NOMO-1 (cell line): Measurements from ENCODE around the gene FAM20C.

Source experiments
- DNase-seq, 2 experiments: peaks; one replicate each; lab custom pipeline; 2025; ENCODE audit not compliant: unreplicated experiment in 2 of 2; lab: John Stamatoyannopoulos, UW

Gene FAM20C

DNA sequence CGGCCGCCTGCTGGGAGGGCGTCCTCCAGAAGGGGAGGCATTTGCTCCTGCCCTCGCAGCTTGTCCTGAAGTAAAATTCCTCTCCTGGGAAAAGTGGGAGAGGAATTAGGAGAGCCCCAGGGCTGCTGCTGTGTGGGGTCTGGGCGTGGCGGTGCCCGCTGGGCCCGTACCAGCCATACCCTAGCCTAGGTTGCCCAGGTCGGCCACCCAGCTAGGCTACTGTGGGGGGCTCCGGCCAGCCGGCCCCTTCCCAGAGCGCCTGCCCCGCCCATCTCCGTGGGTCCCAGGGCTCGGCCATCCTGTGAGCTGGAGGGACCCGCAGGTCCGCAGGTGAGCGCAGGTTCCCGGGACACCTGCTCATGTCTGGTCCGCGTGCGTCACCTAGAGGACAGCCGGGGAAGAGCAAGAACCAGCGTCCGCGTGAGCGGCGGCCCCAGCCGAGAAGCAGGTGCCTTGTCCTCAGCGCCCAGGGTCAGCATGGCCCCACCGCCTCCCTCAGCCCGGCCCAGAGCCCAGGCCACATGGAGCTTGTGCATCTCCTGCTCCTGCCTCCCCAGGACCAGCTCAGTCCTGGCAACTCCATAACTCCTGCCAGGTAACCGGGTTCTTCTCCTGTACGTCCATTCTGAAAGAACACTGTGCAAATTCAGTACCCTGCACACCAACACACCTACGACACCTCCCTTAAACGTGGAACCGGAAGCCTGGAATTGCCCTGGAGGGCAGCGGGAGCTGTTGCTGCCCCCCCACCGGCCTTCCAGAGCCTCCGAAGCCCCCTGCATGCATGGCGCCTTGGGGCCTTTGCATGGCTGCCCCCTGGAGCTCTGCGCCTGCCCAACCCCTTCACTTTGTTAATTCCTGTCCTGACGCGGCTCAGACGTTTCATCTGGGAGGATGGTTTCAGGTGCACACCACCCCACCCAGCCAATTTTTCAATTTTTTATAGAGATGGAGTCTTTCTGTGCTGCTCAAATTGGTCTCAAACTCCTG lies 74.8 kb downstream of the FAM20C start:
- no peak for DNase-seq

DNA sequence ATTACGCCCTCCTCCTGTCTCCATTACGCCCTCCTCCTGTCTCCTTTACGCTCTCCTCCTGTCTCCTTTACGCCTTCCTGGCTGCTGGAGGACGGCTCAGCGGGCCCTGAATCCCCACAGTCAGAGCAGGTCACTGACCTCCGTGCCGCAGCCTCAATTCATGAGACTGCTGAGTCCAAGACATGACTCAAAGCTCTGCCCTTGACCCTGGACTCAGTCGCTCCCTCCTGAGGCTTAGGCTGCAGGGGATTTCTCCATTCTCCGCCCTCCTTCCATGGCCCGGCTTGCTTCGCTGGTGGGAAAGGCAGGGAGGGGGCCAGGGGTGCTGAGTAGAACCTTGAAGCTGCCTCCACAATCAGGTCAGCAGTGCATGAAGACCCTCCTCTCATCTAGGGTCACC lies 76.6 kb downstream of the FAM20C start:
- no peak for DNase-seq

DNA sequence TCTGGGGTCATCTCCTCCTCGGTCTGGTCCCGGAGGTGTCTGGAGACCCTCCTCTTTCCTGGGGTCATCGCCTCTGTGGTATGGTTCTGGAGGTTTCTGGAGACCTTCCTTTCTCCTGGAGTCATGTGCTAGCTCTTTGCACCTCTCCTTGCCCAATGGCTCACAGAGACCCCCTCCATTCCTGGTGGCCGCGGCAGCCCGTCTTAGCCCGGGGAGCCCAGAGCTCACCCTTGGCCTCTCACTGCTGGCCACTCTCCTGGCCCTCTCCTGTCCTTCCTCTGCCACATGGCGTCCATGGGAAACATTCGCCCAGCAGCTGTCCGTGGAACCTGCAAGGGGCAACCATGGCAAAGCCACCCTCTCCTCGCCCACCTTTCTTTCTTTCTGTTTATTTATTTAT lies 77.3 kb downstream of the FAM20C start:
- no peak for DNase-seq

DNA sequence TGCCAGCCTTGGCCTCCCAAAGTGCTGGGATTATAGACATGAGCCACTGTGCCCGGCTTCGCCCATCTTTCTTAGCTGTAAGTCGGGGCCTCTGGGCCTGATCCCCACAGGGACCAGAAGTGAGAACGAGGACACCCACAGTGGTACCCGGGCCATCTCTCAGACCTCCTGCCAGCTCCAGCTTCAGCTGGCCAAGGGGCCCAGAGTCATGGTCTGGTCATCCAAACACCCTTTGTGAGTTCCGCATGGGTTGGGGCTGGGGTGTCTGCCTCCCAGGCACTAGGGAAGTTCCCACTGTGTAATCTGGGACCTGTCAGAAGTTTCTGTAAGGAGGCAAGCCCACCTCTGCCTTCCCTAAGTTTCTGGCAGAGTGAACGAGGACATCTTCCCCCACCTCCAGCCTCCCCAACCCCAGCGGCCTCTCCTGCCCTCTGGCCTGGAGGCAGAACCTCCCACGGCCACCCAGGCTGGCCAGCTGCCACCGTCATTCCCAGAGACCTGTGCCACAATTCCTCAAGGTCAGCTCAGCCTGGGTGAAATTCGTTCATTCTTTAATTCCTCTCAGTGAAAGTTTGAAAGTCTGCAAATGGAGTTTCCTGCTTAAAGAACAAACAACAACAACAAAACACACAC lies 78.1 kb downstream of the FAM20C start:
- DNase-seq = no peak

DNA sequence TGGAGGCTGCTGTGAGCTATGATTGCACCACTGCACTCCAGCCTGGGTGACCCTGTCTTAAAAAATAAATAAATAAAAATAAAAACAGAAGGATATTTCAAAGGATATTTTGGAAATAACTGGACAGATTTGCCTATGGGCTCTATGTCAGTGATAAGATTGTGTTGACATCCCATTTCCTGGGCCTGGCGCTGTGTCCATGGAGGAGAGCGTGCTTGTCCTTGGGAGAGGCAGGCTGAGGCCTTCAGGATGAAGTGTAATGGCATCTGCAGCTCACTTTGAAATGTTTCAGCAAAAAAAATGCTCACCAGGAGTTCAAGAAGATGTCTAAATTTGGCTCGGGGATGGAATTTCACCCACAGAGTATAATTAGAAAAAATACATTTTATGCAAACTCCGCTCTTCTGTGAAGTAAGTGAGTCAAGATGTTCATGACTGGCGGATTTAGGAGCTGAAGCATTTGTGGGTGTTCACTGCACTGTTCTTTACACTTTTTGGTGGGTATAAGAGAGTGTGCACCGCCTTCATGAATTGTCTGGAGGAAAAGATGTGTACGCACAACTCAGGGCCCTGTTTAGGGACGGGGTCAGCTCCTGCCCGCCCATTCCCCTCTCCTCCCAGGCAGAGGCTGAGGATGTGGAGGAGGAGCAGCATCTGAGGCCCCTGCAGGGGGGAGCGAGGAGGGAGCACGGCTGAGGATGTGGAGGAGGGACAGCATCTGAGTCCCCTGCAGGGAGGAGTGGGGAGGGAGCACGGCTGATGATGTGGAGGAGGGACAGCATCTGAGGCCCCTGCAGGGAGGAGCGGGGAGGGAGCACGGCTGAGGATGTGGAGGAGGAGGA lies 79.1 kb downstream of the FAM20C start:
- DNase-seq = no peak

DNA sequence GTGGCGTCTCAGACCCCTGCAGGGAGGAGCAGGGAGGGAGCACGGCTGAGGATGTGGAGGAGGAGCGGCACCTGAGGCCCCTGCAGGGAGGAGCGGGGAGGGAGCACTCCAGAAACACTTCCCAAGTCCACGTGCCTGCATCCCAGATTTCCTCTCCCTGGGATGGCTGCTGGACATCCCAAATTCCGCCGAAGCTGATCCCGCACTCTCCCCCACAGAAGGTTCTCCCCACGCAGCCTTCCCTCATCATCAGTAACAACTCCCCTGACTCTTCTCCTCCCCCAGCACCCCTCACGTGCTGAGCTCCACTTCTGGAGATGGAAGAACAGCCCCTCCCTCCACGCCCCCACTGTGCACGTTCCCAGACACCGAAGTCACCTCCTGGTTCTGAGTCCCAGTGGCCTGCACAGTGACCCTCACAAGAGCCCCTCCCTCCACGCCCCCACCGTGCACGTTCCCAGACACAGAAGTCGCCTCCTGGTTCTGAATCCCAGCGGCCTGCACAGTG lies 79.8 kb downstream of the FAM20C start:
- DNase-seq = no peak

DNA sequence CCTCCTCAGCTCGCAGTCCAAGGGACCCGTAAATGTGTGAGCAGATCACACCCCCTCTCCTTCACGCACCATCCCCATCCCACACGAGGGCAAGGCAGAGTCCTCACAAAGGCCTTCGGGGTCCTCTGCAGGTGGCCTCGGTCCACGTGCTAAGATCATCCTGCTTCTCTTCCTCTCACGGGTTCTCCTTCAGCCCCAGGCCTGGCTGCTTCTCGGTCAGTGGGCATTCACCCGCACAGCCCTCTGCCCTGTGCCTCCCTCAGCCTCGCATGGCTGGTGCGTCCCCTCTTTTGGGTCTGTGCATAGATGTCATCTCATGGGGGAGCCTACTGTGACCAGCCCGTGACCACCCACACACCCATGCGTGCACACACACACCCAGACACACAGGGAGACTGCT lies 80.3 kb downstream of the FAM20C start:
- no peak for DNase-seq

DNA sequence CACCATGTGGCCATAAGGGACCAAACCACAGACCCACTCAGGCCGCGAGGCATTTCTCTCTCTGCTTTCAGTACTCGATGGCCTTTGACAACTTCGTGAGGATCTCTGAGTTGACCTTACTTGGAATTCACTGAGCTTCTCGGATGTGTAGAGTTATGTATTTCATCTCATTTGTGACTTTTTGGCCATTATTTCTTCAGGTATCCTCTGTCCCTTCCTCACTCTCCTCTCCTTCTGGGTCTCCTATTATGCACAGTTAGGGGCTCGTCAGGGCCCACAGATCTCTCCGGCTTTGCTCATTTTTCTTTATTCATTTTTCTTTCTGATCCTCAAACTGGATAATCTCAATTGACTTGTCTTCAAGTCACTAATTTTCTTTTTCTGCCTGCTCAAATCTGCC lies 81.0 kb downstream of the FAM20C start:
- no peak for DNase-seq

DNA sequence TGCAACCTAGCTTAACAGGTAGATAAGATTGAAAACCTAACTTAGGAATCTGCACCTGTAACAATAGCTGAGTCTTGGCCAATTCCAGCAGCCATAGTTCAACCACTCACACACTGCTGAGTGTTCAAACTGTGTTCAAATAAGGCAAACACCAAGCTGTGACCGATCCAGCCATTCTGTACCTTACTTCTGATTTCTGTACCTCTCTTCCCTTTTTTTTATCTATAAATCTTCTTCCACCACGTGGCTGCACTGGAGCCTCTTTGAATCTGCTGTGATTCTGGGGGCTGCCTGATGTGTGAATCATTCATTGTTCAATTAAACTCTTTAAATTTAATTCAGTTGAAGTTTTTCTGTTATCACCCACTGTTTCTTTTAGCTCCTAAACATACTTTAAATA lies 81.9 kb downstream of the FAM20C start:
- no peak for DNase-seq

DNA sequence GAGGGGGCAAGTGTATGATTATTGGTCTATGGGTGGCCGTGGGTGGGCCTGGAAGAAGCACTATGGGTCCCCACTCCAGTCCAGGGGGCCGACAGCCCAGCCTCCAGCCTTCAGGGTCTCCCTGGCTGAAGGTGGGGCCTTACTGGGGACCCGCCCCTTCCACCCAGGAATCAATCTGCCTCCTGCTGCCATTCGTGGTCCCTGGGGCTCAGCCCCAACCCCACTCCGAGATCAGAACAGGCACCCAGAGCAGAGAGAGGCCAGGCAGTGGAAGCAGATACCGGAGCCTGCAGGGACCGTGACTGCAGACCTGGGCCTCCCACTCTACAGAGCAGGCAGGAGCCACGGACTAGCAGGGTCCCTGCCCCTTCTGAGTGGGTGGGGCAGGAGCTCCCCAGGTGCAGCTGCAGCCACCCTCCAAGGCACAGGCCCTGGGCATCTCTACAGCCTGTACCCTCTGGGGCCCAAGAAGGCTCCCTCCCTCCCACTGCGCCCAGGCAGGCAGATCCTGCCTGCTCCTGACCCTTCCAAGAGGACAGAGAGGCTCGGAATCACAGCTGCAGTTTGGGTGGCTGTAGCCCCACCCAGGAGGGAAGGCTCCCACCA lies 84.0 kb downstream of the FAM20C start:
- DNase-seq = no peak

DNA sequence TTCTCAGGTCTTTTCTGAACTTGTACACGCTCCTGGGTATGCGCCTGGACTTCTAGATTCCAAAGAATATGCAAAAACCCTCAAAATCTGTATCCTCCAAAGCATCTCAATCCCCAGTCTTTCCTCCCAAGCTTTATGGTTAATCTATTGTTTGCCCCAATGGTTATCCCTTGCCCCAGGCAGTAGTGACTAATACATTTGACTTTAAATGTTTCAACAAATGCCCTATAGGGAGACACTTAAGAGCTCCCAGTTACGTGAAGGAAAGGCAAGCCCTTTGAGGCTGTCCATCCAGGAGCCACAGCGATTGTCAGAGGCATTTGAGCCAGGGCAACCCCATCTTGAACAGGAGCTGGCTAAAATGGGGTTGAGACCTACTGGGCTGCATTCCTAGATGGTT lies 84.9 kb downstream of the FAM20C start:
- DNase-seq = no peak

DNA sequence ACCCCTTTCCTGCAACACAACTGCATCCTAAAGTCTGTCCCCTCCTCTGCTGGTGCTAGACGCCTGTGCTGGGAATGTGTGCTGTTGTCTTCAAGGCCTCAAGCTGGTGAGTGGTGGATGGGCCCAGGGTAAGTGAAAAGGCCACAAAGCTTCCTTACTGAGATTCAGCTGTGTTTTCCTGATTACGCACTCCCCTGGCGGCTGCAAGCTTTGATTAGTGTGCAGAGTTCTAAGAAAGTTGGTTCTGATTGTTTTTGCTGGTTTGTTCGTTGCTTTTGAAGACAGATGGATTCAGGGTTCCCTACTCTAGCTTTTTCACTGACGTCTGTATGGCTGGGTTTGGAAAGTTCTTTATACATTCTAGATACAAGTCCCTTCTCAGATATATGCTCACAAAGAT lies 85.7 kb downstream of the FAM20C start:
- no peak for DNase-seq

DNA sequence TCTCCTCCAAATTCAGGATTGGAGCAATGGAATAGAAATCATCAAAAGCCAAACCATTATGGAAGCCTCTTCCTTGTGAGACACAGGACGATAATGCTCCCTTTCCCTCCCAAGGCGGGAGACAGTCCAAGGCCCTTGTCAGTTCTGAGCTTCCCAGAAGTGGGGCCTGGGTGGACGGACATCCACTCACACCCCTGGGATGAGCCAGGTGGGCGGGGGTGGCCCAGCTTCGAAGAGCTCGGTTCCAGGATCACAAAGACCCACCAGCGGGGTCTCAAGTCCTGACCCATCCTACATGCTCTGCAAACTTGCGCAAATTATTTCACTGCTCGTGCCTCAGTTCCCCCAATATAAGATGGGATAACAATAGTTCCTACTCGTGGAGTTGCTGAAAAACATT lies 87.5 kb downstream of the FAM20C start:
- no peak for DNase-seq

DNA sequence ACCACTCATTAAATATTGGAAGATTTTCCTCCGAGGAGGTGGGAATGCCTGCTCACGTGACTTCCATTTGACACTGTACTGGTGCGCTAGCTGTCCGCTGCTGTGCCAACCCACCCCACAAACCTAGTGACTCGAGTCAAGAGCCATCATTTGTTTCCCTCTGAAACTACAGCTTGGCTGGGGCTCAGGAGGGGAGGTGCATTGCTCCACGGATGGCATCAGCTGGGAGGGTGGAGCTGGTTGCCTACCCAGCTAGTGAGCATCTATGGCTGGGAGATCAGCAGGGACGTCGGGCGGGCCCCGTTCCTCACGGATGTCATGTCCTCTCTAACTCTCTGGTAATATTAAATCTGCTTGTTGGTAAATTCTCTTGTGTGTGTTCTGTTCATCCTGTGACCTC lies 88.1 kb downstream of the FAM20C start:
- DNase-seq = no peak

DNA sequence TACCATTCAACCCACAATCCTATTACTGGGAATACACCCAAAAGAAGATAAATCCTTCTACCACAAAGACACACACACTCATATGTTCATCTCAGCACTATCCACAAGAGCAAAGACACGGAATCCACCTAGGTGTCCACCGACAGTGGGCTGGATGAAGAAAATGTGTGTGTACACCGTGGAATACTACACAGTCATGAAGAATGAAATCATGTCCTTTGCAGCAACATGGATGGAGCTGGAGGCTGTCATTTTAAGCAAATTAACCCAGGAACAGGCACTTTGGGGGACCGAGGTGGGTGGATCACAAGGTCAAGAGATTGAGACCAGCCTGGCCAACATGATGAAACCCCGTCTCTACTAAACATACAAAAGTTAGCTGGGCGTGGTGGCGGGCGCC lies 89.3 kb downstream of the FAM20C start:
- DNase-seq = no peak

DNA sequence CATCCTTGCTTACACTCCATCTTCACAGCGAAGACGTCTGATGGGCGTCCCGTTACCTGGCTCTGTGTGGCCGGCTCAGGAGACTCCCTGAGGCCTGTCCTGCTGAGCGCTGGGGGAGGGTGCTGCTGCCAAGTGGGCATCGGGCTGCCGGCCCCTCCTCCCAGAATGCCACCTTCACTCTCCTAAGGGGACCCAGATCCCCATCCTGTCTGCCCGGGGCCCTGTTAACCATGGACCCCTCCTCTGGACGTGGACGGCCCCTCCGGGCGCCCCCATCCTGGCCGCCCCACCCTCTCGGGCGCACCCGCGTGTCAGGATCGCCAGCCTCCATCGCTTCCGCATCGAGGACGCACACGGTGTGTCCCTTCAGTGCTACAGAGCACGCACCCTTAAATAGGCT lies 90.2 kb downstream of the FAM20C start:
- no peak for DNase-seq

DNA sequence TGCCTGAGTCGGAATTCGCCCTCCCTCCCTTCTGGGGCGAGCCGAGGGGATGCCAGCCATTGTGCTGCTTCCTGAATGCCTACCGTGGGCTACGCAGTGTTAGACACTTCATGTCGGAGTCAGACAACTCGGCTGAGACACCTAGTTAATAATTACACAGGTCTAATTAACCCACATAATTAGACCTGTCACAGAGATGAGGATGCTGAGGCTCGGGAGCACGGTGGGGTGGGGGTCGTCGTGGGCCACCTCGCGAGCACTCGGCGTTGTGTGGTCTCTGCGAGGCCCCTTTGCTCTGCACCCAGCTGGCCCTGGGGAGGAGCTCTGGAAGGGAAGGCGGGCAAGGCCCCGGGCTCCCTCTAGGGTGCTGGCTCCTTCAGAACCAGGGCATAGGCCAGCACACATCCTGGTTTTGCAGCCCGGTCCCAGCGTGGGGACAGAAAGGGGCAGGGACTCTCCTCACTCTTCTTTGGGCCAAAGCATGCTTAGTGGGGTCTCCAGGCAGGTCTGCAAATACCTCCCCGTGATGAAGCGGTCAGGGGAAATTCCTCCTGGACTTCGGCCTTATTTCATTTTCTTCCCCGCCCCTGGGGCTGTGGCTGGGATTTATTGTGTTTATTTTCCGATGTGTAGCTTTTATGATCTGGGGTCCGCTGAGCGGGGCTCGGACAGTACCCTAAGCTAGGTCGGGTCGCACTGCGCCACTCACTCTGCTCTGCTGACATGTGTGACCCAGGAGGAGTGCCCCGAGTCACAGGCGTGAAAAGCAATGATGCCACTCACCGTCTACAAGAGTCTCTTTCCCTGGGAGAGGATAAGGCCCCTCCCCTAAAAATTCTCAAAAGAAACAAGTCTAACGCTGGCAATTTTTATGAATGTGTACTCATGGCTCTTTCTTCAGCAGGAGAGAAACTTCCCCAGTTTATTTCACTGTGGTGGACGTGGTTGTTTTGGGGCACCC lies 92.7 kb downstream of the FAM20C start:
- DNase-seq = no peak

DNA sequence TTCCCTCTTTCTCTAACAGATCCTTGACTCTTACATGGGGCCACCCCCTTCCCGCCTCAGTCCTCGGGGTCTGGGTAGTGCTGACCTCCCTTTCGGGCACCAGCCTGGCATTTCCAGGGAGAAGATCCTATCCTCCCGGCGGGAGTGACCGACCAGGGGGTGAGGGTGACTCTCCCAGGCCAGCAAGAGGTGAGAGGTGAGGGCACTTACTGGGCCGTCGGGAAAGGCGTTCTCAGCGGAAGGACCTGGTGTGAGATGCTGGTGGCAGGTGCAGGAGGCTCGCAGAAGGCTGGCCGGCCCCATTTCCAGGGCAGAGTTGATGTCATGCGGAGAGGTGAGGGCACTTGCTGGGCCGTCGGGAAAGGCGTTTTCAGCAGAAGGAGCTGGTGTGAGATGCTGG lies 93.4 kb downstream of the FAM20C start:
- no peak for DNase-seq

DNA sequence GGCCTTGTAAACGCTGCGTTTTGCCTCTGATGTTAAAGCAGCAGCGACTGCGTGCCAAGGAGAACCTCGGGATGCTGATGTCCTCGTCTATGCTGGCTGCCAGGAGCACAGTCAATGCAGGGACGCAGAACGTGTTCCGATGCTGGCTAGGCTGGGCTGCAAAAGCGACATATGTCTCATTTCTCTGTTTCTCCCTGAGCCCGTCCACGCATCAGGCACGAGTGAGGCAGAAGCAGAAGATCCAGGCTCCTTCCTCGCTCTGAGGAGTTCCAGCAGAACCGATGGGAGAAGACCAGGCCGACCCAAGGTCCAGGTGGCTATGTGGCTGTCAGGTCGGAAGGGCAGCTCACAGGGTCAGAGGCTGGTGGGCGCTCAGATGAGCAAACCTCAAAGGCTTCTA lies 93.9 kb downstream of the FAM20C start:
- no peak for DNase-seq

DNA sequence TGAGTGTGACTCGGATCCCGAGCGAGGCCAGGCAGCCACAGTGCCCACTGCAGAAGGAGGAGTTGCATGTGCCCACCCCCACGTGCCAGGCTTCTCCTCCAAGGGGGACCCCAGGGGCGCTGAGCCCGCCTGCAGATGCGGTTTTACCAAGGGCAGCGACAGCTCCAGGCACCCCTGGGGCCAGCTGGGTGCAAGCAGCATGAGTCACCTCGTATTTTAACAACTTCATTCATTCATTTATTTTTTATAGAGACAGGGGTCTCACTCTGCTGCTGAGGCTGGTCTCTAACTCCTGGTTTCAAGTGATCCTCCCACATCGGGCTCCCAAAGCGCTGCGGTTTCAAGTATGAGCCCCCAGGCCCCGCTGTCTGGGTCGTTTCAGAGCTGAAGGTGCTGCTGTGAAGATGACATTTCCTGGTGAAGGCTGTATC lies 96.3 kb downstream of the FAM20C start:
- DNase-seq = no peak
